Ishikawa (cell line): ENCODE results near the gene CDH13.

Experiments
- CEBPB ChIP-seq: IDR thresholded peaks from 2 replicates; pipeline ENCODE4 v1.6.1; 2012
- CREB1 ChIP-seq: IDR thresholded peaks from 2 replicates; pipeline ENCODE4 v1.6.1; 2012; ENCODE audit warnings: low read depth
- EGR1 ChIP-seq: IDR thresholded peaks from 2 replicates; pipeline ENCODE4 v1.6.1; 2012
- EP300 ChIP-seq: IDR thresholded peaks from 2 replicates; pipeline ENCODE4 v1.6.1; 2012; ENCODE audit warnings: borderline replicate concordance
- MAX ChIP-seq: IDR thresholded peaks from 2 replicates; pipeline ENCODE4 v1.6.1; 2012
- NFIC ChIP-seq: IDR thresholded peaks from 2 replicates; pipeline ENCODE4 v1.6.1; 2012
- RAD21 ChIP-seq: IDR thresholded peaks from 2 replicates; pipeline ENCODE4 v1.6.1; 2012; ENCODE audit warnings: low read depth
- REST ChIP-seq: IDR thresholded peaks from 2 replicates; pipeline ENCODE4 v1.6.1; 2012; ENCODE audit warnings: low read depth, mild to moderate bottlenecking
- TAF1 ChIP-seq: IDR thresholded peaks from 2 replicates; pipeline ENCODE4 v1.6.1; 2012; ENCODE audit warnings: low read depth, mild to moderate bottlenecking
- TCF12 ChIP-seq: IDR thresholded peaks from 2 replicates; pipeline ENCODE4 v1.6.1; 2012; ENCODE audit warnings: low read depth
- TEAD4 ChIP-seq: IDR thresholded peaks from 2 replicates; pipeline ENCODE4 v1.6.1; 2012
- USF1 ChIP-seq: IDR thresholded peaks from 2 replicates; pipeline ENCODE4 v1.6.1; 2012
- YY1 ChIP-seq: IDR thresholded peaks from 2 replicates; pipeline ENCODE4 v1.6.1; 2012; ENCODE audit warnings: low read depth
- ZBTB7A ChIP-seq: IDR thresholded peaks from 2 replicates; pipeline ENCODE4 v1.6.1; 2012; ENCODE audit warnings: low read depth

GRCh38 chr16:83298541-83298940 is 671.8 kb downstream of the CDH13 start:
- TF ChIP-seq MAX (no peak), YY1 (no peak), REST (no peak), CREB1 (no peak), RAD21 (no peak), CEBPB (no peak), NFIC (no peak), EP300 (no peak), TAF1 (no peak), TCF12 (no peak), EGR1 (no peak), USF1 (no peak), TEAD4 (no peak), ZBTB7A (no peak)
